Mucosa of rectum (tissue), 2 donors: ENCODE measurements around the gene GRIP2.

Experiments
- H3K27ac ChIP-seq, 2 donors: one replicate each; pipeline ENCODE4 v1.7.0; 2013; ENCODE audit warnings: inconsistent platforms in 2 of 2, low read depth in 2 of 2, low read length in 2 of 2
- H3K27me3 ChIP-seq, 2 donors: one replicate each; pipeline ENCODE4 v1.7.0; 2013; ENCODE audit warnings: low read length in 2 of 2; ENCODE audit not compliant: control insufficient read depth in 2 of 2, insufficient read depth in 2 of 2
- H3K36me3 ChIP-seq, 2 donors: one replicate each; pipeline ENCODE4 v1.7.0; 2013; ENCODE audit warnings: low read length in 2 of 2; ENCODE audit not compliant: control insufficient read depth in 2 of 2, insufficient read depth in 2 of 2
- H3K4me1 ChIP-seq, 2 donors: one replicate each; pipeline ENCODE4 v1.7.0; 2013; ENCODE audit warnings: low read length in 2 of 2, mild to moderate bottlenecking in 1 of 2; ENCODE audit not compliant: control insufficient read depth in 2 of 2, insufficient read depth in 2 of 2
- H3K4me3 ChIP-seq, 2 donors: one replicate each; pipeline ENCODE4 v1.7.0; 2013; ENCODE audit warnings: low read length in 2 of 2
- H3K9ac ChIP-seq, 2 donors: one replicate each; pipeline ENCODE4 v1.7.0; 2013; ENCODE audit warnings: low read length in 2 of 2, low read depth in 1 of 2, mild to moderate bottlenecking in 1 of 2
- H3K9me3 ChIP-seq, 2 donors: one replicate each; pipeline ENCODE4 v1.7.0; 2013; ENCODE audit warnings: low read length in 2 of 2; ENCODE audit not compliant: control insufficient read depth in 2 of 2
- donor health status: healthy.
- donor health status: Normal muscosa, but diverticular disease.

GRIP2 gene

GRCh38 chr3:14439501-14440167, 100.5 kb downstream of the GRIP2 start:
- Histone ChIP-seq H3K4me3 (no peak overlapping the region), H3K36me3 (peaks cover 0 to 5% of the 10 kb centered on the region in 2 donors), H3K27ac (no peak overlapping the region), H3K9me3 (no peaks in the 10 kb centered on the region), H3K27me3 (peaks cover 0 to 2% of the 10 kb centered on the region in 2 donors), H3K4me1 (peaks cover 16 to 22% of the 10 kb centered on the region in 2 donors), H3K9ac (no peak overlapping the region)
